Left ventricle myocardium superior (tissue), 1 donor: ENCODE results near the gene DAB1. TPM values are rescaled to one million over a fixed set of nuclear protein-coding genes. Genes with fewer than 3 reads are reported as not detected.
A peak's percentile ranks its signal among the peaks of the same experiment; 100 is the strongest.
"Not testable (repeated sequence)": the region's sequence is repeated elsewhere in the genome, so short reads cannot be mapped to it uniquely, and the experiment has no call there.

ENCODE experiments used
- ATAC-seq: fragments of 200-7000 bp; cut with Tn5 transposase; one replicate; pipeline ENCODE4 v1.9.1; 2020; ENCODE audit warnings: mild to moderate bottlenecking, moderate library complexity
- DNase-seq: peaks from one replicate; pipeline ENCODE4 v3.0.0-alpha.2; 2020
- intact Hi-C: fragments of 100-400 bp; cut with micrococcal nuclease; formaldehyde crosslinking; loops from one replicate; pipeline ENCODE4 v1.11.0; 2022
- total RNA-seq: library from RNA; stranded (reverse); fragmentation: NEBNext Ultra II Directional; extraction: Animal tissue kit (Norgen Biotek cat#: 25700); gene quantifications from one replicate; pipeline ENCODE4 v1.2.1, GENCODE V29; 2021
- donor health status: DM: no; HTN: yes; CAD: no; lungs with severe emphysema.

Gene DAB1
- total RNA-seq, 1 donor from 2014 or later: 2.6 TPM

GRCh38 chr1:57116871-57117270, 307.0 kb downstream of the DAB1 start:
- DNase-seq (no peak), ATAC-seq (no peak)
- intact Hi-C loops: no loop called here

DNA sequence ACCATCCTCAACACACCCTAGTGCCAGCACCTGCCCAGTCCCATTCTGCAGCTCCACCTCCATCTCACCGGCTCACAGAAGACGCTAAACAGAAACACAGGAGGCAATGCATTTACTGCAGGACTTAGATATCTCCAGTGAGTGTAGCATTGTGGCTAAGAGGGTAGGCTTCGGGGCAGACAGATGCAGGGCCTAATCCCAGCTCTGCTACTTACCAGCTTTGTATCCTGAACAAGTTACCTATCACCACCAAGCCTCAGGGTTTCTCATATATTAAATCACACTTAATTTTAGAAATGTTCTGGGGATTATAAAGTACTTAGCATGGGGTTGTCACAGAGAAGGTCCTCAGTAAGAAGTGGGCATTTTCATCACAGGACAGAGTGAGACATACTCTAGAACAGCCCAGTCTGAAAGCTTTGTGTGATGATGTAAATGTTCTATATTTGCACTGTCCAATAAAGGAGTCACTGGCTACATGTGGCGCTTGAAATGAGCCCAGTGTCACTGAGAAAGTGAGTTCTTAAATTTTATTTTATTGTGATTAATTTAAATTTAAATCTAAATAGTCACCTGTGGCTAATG, 308.7 kb downstream of the DAB1 start:
- intact Hi-C loops: no loop called here
- no peak for DNase-seq
- peak; percentile 93 for ATAC-seq

GRCh38 chr1:57112148-57112547, 311.7 kb downstream of the DAB1 start:
- DNase-seq: no peak
- no peak for ATAC-seq
- intact Hi-C loops: no loop called here

GRCh38 chr1:57111175-57111574, 312.7 kb downstream of the DAB1 start:
- intact Hi-C loops: no loop called here
- DNase-seq (no peak), ATAC-seq (no peak)

DNA sequence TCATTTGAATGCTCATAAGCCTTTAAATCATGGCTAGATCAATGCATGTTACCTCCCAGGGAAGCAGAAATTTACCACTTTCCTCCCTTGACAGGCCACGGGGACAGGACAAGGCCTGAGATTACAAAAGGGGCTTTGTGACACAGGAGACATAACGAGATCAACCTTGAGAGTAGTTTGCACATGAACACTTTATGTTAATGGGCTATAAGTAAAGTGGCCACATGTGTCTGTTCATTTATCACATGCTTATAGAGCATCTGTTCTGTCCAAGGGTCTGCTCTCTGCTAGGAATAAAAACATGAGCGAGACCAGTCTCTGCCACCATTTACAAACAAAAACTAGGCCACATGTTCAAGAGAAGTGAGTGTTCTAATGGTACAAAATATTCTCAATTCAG, 314.0 kb downstream of the DAB1 start:
- ATAC-seq: no peak
- intact Hi-C loops: no loop called here

GRCh38 chr1:57109247-57109646, 314.6 kb downstream of the DAB1 start:
- no peak for DNase-seq
- no peak for ATAC-seq
- intact Hi-C loops: no loop called here

More for the DNA sequence above, 314.0 kb downstream of the DAB1 start:
- DNase-seq: no peak

DNA sequence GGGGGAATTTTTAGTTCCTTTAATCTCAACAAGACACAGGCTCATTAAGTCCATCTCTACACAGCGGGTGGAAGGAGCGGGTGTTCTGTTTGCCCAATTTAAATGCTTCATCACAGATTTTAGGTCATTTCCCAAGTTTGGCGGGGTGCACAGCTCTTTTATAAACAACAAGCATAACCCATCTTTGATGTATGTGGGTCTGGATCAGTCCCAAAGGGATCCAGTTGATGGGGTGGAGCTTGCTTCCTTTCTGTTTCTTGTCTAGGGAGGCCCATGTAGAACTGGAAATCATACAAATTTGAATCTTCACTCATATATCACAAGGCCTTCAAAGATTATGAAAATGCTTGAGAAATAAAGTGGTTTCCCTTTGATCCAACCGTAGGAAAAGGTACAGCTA, 317.6 kb downstream of the DAB1 start:
- no peak for ATAC-seq

GRCh38 chr1:57102561-57103326, 321.1 kb downstream of the DAB1 start:
- intact Hi-C loops: no loop called here
- DNase-seq (no peak), ATAC-seq (peak; percentile 21)

More for the DNA sequence above, 317.6 kb downstream of the DAB1 start:
- intact Hi-C loops: no loop called here
- no peak for DNase-seq

DNA sequence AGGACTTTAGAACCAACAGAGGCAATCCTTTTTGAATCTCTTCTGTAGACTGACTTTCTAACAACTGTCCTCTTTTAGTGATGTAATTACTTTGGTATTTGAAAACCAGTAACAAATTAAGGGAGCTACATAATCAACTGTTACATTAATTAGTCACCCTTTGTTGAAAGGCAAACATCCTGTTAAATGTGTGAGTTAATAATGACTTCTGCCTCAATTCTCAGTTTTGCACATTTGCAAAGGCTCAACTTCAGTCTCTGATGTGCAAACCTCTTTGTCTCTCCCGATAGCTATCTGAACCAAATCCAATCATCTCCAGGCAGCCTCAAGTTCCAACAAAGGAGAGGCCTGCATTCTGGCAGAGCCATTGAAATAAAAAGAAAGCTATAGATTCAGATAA, 322.7 kb downstream of the DAB1 start:
- no peak for ATAC-seq
- intact Hi-C loops: no loop called here
- DNase-seq: no peak

DNA sequence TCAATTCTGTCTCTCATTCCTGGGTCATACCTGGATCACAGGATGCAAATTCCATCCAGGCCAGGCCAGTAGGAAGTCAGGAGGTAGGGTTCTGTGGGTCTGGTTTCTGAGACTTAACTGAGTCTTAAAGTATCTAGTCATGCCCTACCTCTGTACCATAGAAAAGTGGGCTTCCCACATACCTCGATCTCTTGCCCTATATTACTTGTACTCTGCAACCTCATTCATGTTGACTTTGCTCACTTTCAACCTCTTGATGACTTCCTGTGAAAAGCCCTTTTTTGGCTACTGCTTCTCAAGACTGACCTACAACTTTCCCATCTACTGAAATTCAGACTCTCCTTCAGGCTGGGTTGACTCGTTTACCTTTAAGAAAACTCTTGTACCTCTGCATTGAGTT, 329.1 kb downstream of the DAB1 start:
- DNase-seq (no peak), ATAC-seq (no peak)
- intact Hi-C loops: no loop called here

DNA sequence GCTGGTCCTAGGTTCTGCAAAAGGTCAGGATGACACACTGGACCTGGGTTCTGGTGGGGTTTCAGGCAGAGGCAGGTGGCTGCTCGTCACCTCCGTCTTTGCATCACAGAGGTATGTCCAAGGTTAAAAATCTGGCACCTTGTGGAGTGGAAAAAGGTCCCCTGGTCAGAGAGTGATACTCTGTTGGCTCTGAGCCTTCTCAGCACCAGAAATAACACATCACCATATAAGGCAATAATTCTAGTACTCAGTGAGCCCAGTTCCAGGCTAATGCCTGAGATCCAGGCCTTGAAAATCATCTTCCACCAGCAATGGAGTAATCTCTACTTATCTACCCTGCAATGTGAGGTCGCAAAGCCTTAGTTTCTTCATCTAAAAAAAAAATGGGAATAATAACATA, 330.7 kb downstream of the DAB1 start:
- intact Hi-C loops: no loop called here
- DNase-seq: no peak
- peak; percentile 49 for ATAC-seq

GRCh38 chr1:57091642-57092041, 332.2 kb downstream of the DAB1 start:
- intact Hi-C loops: no loop called here
- DNase-seq (no peak), ATAC-seq (no peak)

DNA sequence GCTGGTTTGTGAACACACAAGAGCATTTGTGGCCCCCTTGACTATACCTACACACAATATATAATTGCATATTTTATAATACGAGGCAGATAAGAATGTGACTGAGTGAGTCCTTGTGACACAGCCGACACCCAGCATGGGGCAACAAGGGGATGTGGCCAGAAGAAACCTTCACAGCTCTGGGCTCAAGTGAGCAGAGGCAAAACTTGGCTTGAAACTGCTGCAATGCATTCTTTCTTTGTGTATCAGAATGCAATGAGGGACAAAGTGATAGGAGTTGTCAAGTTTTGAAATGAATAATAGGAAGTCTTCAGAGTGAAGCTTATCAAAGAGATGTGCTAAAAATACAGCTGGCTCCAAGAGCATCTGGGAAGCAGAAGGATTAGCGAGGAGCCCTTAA, 334.0 kb downstream of the DAB1 start:
- DNase-seq (no peak), ATAC-seq (peak; percentile 69)
- intact Hi-C loops: no loop called here

DNA sequence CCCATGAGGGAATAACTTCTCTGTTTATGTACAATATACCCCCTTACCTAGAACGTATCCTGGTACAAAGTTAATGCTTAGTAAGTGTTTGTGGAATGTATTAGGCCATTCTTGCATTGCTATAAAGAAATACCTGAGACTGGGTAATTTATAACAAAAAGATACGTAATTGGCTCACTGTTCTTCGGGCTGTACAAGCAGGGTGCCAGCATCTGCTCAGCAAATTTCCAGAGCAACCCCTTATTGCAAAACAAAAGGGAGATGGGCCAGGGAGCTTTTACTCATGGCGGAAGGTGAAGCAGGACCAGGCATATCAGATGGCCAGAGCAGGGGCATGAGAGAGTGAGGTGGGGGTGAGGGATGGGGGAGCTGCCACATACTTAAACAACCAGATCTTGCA, 334.6 kb downstream of the DAB1 start:
- intact Hi-C loops: no loop called here
- no peak for ATAC-seq
- no peak for DNase-seq

DNA sequence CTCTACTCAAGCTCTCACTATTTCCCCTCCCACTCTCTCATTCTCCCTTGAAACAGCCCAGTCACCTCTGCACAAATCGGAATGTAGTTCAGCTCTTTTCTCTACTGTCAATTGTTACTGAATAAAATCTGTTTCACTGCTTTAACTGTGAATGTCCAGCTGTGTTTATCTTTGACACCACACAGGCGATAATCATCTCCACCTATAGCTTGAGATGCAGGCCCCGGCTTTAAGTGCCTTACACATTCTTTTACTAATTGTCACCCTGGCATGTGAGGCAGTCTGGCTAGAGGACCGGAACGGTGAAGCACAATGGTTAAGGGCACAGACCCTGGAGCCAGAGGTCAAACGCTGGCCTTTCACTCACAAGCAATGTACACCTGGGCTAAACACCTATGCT, 335.2 kb downstream of the DAB1 start:
- no peak for ATAC-seq
- DNase-seq: no peak
- intact Hi-C loops: no loop called here

GRCh38 chr1:57087660-57088059, 336.2 kb downstream of the DAB1 start:
- intact Hi-C loops, ATAC-seq, DNase-seq: not testable (repeated sequence)

DNA sequence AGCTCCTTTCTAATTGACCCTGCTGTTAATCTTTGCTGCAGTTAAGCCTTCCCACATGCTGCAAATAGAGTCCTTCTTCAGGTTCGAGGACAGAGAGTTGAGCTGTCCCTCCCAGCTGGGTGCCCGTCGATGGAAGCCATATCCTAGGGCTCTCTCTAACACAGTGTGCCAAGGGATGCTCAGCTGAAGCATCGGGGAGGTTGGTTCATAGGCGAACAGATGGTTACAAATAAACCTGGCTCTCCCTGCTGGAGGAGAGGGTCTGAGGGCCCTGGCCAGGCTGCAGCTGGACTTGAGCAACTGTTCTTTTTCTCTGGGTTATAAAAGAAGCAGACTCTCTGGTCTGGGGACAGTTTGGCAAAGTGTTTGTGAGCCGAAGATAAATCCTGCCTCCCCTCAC, 337.7 kb downstream of the DAB1 start:
- intact Hi-C loops: no loop called here
- ATAC-seq: no peak

GRCh38 chr1:57084701-57085100, 339.2 kb downstream of the DAB1 start:
- DNase-seq (no peak), ATAC-seq (no peak)
- intact Hi-C loops: no loop called here

More for the DNA sequence above, 337.7 kb downstream of the DAB1 start:
- DNase-seq: no peak

GRCh38 chr1:57082711-57083439, 341.0 kb downstream of the DAB1 start:
- intact Hi-C loops: no loop called here
- peak; percentile 69 for ATAC-seq
- peak; percentile 58 for DNase-seq

DNA sequence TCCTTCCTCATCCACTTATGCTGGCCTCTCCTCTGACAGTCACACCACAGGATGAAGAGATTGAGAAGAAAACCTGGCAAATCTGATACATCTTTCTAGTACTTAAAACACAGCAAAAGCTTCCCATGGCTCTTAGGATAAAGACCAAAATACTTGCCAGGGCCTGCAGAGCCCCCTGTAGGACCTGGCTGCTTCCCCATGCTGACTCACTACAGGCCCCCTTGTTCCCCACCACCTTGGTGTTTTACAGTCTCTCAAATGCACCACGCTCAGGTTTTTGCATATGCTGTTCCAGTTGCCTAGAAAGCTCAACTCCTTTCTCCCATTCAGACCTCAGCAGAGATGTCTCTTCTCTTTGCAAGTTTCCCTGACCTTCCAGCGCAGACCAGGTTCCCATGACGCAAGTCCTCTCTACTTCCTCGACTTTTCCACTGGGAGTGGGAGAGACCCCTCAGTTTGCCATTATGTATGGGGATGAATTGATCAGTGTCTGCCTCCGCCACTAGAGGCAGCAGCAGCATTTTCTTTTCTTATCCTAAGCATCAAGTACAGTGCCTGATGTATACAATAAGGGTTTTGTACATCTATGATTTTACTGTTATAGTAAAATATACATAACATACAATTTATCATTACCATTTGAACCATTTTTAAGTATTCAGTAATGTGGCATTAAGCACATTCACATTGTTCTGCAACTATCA, 344.3 kb downstream of the DAB1 start:
- intact Hi-C loops: no loop called here
- no peak for ATAC-seq
- no peak for DNase-seq
